BLaER1 treated with 17β-estradiol and CSF1 and Interleukin-3, amounts not matched to agents 10 nM and 100 nM (cell line): ENCODE results near the gene PBX3.

Experiments used
- H3K27ac ChIP-seq, 11 experiments: shearing (Covaris generic); formaldehyde crosslinking; 2 replicates each; pipeline ENCODE4 v1.8.1; 2022
- H3K27me3 ChIP-seq, 11 experiments: shearing (Covaris generic); formaldehyde crosslinking; 2 replicates each; pipeline ENCODE4 v1.8.1; 2022
- H3K36me3 ChIP-seq, 11 experiments: shearing (Covaris generic); formaldehyde crosslinking; 2 replicates each; pipeline ENCODE4 v1.8.1; 2022
- H3K4me1 ChIP-seq, 10 experiments: shearing (Covaris generic); formaldehyde crosslinking; 2 replicates each; pipeline ENCODE4 v1.8.1; 2022
- H3K4me2 ChIP-seq, 11 experiments: shearing (Covaris generic); formaldehyde crosslinking; 2 replicates each; pipeline ENCODE4 v1.8.1; 2022
- H3K4me3 ChIP-seq, 10 experiments: shearing (Covaris generic); formaldehyde crosslinking; 2 replicates each; pipeline ENCODE4 v1.8.1; 2022
- H3K9ac ChIP-seq, 11 experiments: shearing (Covaris generic); formaldehyde crosslinking; 2 replicates each; pipeline ENCODE4 v1.8.1; 2022
- H3K9me3 ChIP-seq, 11 experiments: shearing (Covaris generic); formaldehyde crosslinking; replicated peaks in 1 of 11; 2 replicates each; pipeline ENCODE4 v1.8.1; 2022
- H4K20me1 ChIP-seq, 11 experiments: shearing (Covaris generic); formaldehyde crosslinking; 2 replicates each; pipeline ENCODE4 v1.8.1; 2022
- Cebpa-rat ChIP-seq, 11 experiments: shearing (Covaris generic); IDR thresholded peaks; 2 replicates each; pipeline ENCODE4 v1.8.1; 2022

Gene PBX3

DNA sequence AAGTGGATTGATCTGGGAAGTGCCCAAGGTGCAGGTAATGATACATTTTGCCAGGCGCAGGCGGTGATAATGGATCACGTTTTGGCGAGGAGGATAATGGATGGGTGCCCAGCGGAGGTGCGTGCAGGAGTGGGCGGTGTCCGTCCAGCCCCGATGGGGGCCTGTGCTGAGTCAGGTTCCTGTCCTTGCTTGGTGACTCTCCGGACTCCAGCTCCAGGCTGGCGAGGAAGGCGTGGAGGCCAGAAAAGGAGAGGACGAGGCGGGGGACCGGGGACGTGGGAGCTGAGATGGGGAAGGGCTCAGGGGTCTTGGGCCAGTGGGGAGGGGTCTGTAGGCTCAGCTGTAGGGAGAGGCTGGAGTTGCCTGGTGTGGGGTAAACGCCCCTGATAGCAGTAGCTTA lies 268.3 kb downstream of the PBX3 start:
- H3K9me3 ChIP-seq = peaks cover 0 to 9% (median 4%) of the 10 kb centered on the region in 11 experiments; a peak in 8 of 22 replicates
- H3K27ac ChIP-seq = no peak overlapping the region
- H3K36me3 ChIP-seq = no peaks in the 10 kb centered on the region
- H3K4me1 ChIP-seq = 0 out of 20 replicates have a peak, but pooled peaks cover 0 to 4% (median 0%) of the 10 kb centered on the region in 10 experiments
- no peaks in the 10 kb centered on the region for H3K27me3 ChIP-seq
- H3K4me2 ChIP-seq = no peak overlapping the region
- H3K9ac ChIP-seq = no peak overlapping the region
- no peak for TF ChIP-seq Cebpa-rat (IDR thresholded peaks at IDR 0.05)
- H4K20me1 ChIP-seq = no peaks in the 10 kb centered on the region
- no peak overlapping the region for H3K4me3 ChIP-seq

- no peak for TF ChIP-seq Cebpa-rat (IDR thresholded peaks at IDR 0.05)
- no peak overlapping the region for H3K9ac ChIP-seq
- no peaks in the 10 kb centered on the region for H3K9me3 ChIP-seq
- no peak overlapping the region for H3K4me3 ChIP-seq
- no peaks in the 10 kb centered on the region for H3K27me3 ChIP-seq
- 0 out of 20 replicates have a peak, but pooled peaks cover 0 to 4% (median 0%) of the 10 kb centered on the region in 10 experiments for H3K4me1 ChIP-seq
- no peaks in the 10 kb centered on the region for H3K36me3 ChIP-seq
- no peak overlapping the region; a peak in 1 of 22 replicates for H3K4me2 ChIP-seq
- H3K27ac ChIP-seq = no peak overlapping the region
- no peaks in the 10 kb centered on the region for H4K20me1 ChIP-seq
Observed at GRCh38 chr9:126016579-126017290, 269.6 kb downstream of the PBX3 start.
